Endothelial cell of umbilical vein (primary cell): ENCODE results near the gene ZNF438.

Experiments
- CTCF ChIP-seq, 2 donors: IDR thresholded peaks; 1 replicate in 1 of 2; 2 replicates in 1 of 2; pipeline ENCODE4 v1.5.1; 2011; ENCODE audit warnings: low read length in 2 of 2, mild to moderate bottlenecking in 2 of 2, moderate library complexity in 2 of 2, control low read depth in 1 of 2, inconsistent platforms in 1 of 2, low read depth in 1 of 2; ENCODE audit not compliant: insufficient read depth in 1 of 2; ENCODE audit errors: extremely low read depth in 1 of 2
- EZH2 ChIP-seq: IDR thresholded peaks from 2 replicates; pipeline ENCODE4 v1.6.1; 2012; ENCODE audit warnings: borderline replicate concordance, low read depth, mild to moderate bottlenecking, moderate library complexity, low read length, inconsistent platforms; ENCODE audit not compliant: severe bottlenecking
- FOS ChIP-seq: IDR thresholded peaks from 2 replicates; pipeline ENCODE4 v1.6.1; 2011; ENCODE audit warnings: mild to moderate bottlenecking, low read length, moderate library complexity, borderline replicate concordance; ENCODE audit not compliant: insufficient read depth
- JUN ChIP-seq: IDR thresholded peaks from 2 replicates; pipeline ENCODE4 v1.6.1; 2011; ENCODE audit warnings: borderline replicate concordance, low read depth; ENCODE audit not compliant: insufficient read length, insufficient read depth
- MAX ChIP-seq: IDR thresholded peaks from 2 replicates; pipeline ENCODE4 v1.6.1; 2011; ENCODE audit not compliant: insufficient read depth, insufficient read length
- MYC ChIP-seq: IDR thresholded peaks from one replicate; pipeline ENCODE4 v1.6.1; 2011; ENCODE audit warnings: mild to moderate bottlenecking, low read depth, low read length
- POLR2A ChIP-seq: IDR thresholded peaks from 2 replicates; pipeline ENCODE4 v1.6.1; 2012; ENCODE audit warnings: low read depth, mild to moderate bottlenecking, control low read depth, low read length
- POLR2AphosphoS5 ChIP-seq: IDR thresholded peaks from 2 replicates; pipeline ENCODE4 v1.6.1; 2012; ENCODE audit warnings: low read depth, mild to moderate bottlenecking, control low read depth, low read length, moderate library complexity; ENCODE audit not compliant: insufficient read depth

- TF ChIP-seq CTCF (IDR thresholded peaks at IDR 0.05; ENCODE audit: extremely low read depth in 1 of 2, insufficient read depth in 1 of 2, low read depth in 1 of 2, low read length in 2 of 2) (no peak), POLR2AphosphoS5 (no peak), MAX (no peak), EZH2 (no peak), POLR2A (no peak), MYC (no peak), JUN (peak; percentile 3), FOS (peak; percentile 9)
These were observed 1.4 kb downstream of the ZNF438 start for GRCh38 chr10:31030260-31030659.
